A673 (cell line): Measurements from ENCODE around the gene SLC1A7.

Source experiments
- CTCF ChIP-seq: fragments of 300-800, 200-600 bp; sonication (generic); conservative IDR thresholded peaks from 2 replicates; pipeline ENCODE4 v1.5.1; 2017; ENCODE audit warnings: low read depth, mild to moderate bottlenecking, antibody characterized with exemption, low read length, moderate library complexity, mixed read lengths
- EZH2 ChIP-seq: fragments of 200-600 bp; sonication (generic); IDR thresholded peaks from 2 replicates; pipeline ENCODE4 v1.6.1; 2017; ENCODE audit warnings: borderline replicate concordance, low read depth, mild to moderate bottlenecking, mixed read lengths, antibody characterized with exemption, low read length; ENCODE audit not compliant: poor library complexity, severe bottlenecking

- TF ChIP-seq CTCF (no peak), EZH2 (no peak)
These were observed 23.9 kb upstream of the SLC1A7 start for GRCh38 chr1:53166366-53166765.
